NB4 (cell line): ENCODE results near the gene SLC5A10.

Experiments
- DNase-seq: peaks from one replicate; pipeline ENCODE4 v3.0.0; 2010; ENCODE audit warnings: low read depth
- H3K4me3 ChIP-seq: one replicate; pipeline ENCODE4 v1.5.1; 2011; ENCODE audit warnings: mild to moderate bottlenecking, low read depth, low read length, moderate library complexity
- CTCF ChIP-seq: IDR thresholded peaks from one replicate; pipeline ENCODE4 v1.5.1; 2012; ENCODE audit warnings: low read depth, low read length
- MAX ChIP-seq: IDR thresholded peaks from 2 replicates; pipeline ENCODE4 v1.6.1; 2011; ENCODE audit warnings: low read depth, low read length
- MYC ChIP-seq: IDR thresholded peaks from 2 replicates; pipeline ENCODE4 v1.6.1; 2011; ENCODE audit warnings: low read depth, low read length
- POLR2A ChIP-seq: IDR thresholded peaks from 2 replicates; pipeline ENCODE4 v1.6.1; 2011; ENCODE audit warnings: mild to moderate bottlenecking; ENCODE audit not compliant: insufficient read length; ENCODE audit errors: extremely low read depth

Gene SLC5A10

GRCh38 chr17:18956581-18956980 lies 4.6 kb downstream of the SLC5A10 start:
- DNase-seq, result no peak
- TF ChIP-seq MYC (no peak), CTCF (no peak), MAX (no peak)
- no peak overlapping the region for H3K4me3 ChIP-seq

GRCh38 chr17:18957831-18958230 lies 5.9 kb downstream of the SLC5A10 start:
- no peak for DNase-seq
- TF ChIP-seq MAX (no peak), CTCF (no peak), POLR2A (no peak), MYC (no peak)
- no peak overlapping the region for H3K4me3 ChIP-seq

- no peak for DNase-seq
- H3K4me3 ChIP-seq, result no peak overlapping the region
- no peak for TF ChIP-seq POLR2A
- TF ChIP-seq MAX, result no peak
Measured at GRCh38 chr17:18958611-18959010, 6.6 kb downstream of the SLC5A10 start.

GRCh38 chr17:18959071-18959844 lies 7.3 kb downstream of the SLC5A10 start:
- TF ChIP-seq CTCF (no peak), POLR2A (no peak), MAX (no peak), MYC (no peak)
- DNase-seq, result no peak
- H3K4me3 ChIP-seq, result no peak overlapping the region

- no peak overlapping the region for H3K4me3 ChIP-seq
- DNase-seq, result no peak
- TF ChIP-seq MAX, result no peak
- no peak for TF ChIP-seq MYC
- no peak for TF ChIP-seq CTCF
- TF ChIP-seq POLR2A, result no peak
Measured at GRCh38 chr17:18959845-18960240, 7.9 kb downstream of the SLC5A10 start.

GRCh38 chr17:18960241-18960665 lies 8.3 kb downstream of the SLC5A10 start:
- TF ChIP-seq CTCF (no peak), POLR2A (no peak), MAX (no peak), MYC (no peak)
- no peak for DNase-seq
- no peak overlapping the region for H3K4me3 ChIP-seq
